GM13977 (cell line): Measurements from ENCODE around the gene SLIT3.

Experiments used
- DNase-seq: peaks from one replicate; pipeline ENCODE4 v3.0.0; 2012; ENCODE audit warnings: low spot score
- CTCF ChIP-seq: IDR thresholded peaks from 2 replicates; pipeline ENCODE4 v1.5.1; 2012; ENCODE audit warnings: mild to moderate bottlenecking, control low read depth; ENCODE audit not compliant: insufficient read depth; ENCODE audit errors: extremely low read depth, missing control alignments
- in situ Hi-C: fragments of 300-500 bp; cut with MboI; formaldehyde crosslinking; loops from one replicate; pipeline ENCODE4 v1.12.0; 2022; ENCODE audit warnings: low sequenced_read_pairs, low pct_unique_long_range_greater_than_20kb, mixed read lengths, inconsistent platforms; ENCODE audit not compliant: unreplicated experiment

The SLIT3 gene

GRCh38 chr5:168676501-168676900 lies 624.4 kb downstream of the SLIT3 start:
- TF ChIP-seq CTCF = no peak
- in situ Hi-C loops = loop anchor here (25.0 kb wide), 1 partner anchor 636 kb away; the partner anchor contains the start of gene SLIT3
- DNase-seq = no peak

- DNase-seq = no peak
- in situ Hi-C loops = loop anchor here (25.0 kb wide), 1 partner anchor 636 kb away; the partner anchor contains the start of gene SLIT3
- no peak for TF ChIP-seq CTCF
Measured at GRCh38 chr5:168675883-168676408, 625.0 kb downstream of the SLIT3 start.

GRCh38 chr5:168674893-168675482 lies 626.0 kb downstream of the SLIT3 start:
- no peak for TF ChIP-seq CTCF
- DNase-seq = no peak
- in situ Hi-C loops = loop anchor here (25.0 kb wide), 1 partner anchor 637 kb away; the partner anchor contains the start of gene SLIT3

GRCh38 chr5:168672888-168673287 lies 628.1 kb downstream of the SLIT3 start:
- in situ Hi-C loops = no loop called here
- no peak for TF ChIP-seq CTCF
- no peak for DNase-seq

- DNase-seq = no peak
- TF ChIP-seq CTCF = no peak
- in situ Hi-C loops = no loop called here
Measured at GRCh38 chr5:168672016-168672415, 628.9 kb downstream of the SLIT3 start.

GRCh38 chr5:168670881-168671575 lies 629.9 kb downstream of the SLIT3 start:
- TF ChIP-seq CTCF = no peak
- DNase-seq = no peak
- in situ Hi-C loops = no loop called here
